HepG2 (cell line): ENCODE measurements around the gene VPS13D. TPM values are rescaled to one million over a fixed set of nuclear protein-coding genes. Genes with fewer than 3 reads are reported as not detected.

Source experiments
- AKAP8 ChIP-seq: sonication (generic); formaldehyde crosslinking; IDR thresholded peaks from 2 replicates; pipeline ENCODE4 v1.5.1; 2020; ENCODE audit warnings: mild to moderate bottlenecking, missing genetic modification reagents
- FOXK2 ChIP-seq: fragments of 450-650 bp; IDR thresholded peaks from 2 replicates; pipeline ENCODE4 v1.6.1; 2016
- HNF4A ChIP-seq: sonication (generic); formaldehyde crosslinking; IDR thresholded peaks from 2 replicates; pipeline ENCODE4 v1.4.0; 2020; ENCODE audit warnings: missing genetic modification reagents
- NCOA1 ChIP-seq: sonication (generic); formaldehyde crosslinking; IDR thresholded peaks from 2 replicates; pipeline ENCODE4 v1.9.0; 2021; ENCODE audit warnings: missing genetic modification reagents
- PRMT3 ChIP-seq: sonication (generic); formaldehyde crosslinking; IDR thresholded peaks from 2 replicates; pipeline ENCODE4 v1.8.1; 2022; ENCODE audit warnings: low read depth, mild to moderate bottlenecking, moderate library complexity, missing genetic modification reagents, borderline replicate concordance
- RAD21 ChIP-seq: fragments of 450-650 bp; formaldehyde crosslinking; IDR thresholded peaks from 2 replicates; pipeline ENCODE4 v1.5.0; 2020; ENCODE audit warnings: mild to moderate bottlenecking
- RNF2 ChIP-seq: fragments of 450-650 bp; conservative IDR thresholded peaks from 2 replicates; pipeline ENCODE4 v1.6.1; 2016; ENCODE audit warnings: low read depth
- XRCC5 ChIP-seq: fragments of 200-400 bp; formaldehyde crosslinking; optimal IDR thresholded peaks from 2 replicates; pipeline ENCODE3; 2017; ENCODE audit warnings: mild to moderate bottlenecking, low read length
- ZNF335 ChIP-seq: sonication (generic); formaldehyde crosslinking; IDR thresholded peaks from 2 replicates; pipeline ENCODE4 v1.4.0; 2020; ENCODE audit warnings: missing genetic modification reagents
- ZNF615 ChIP-seq: sonication (generic); formaldehyde crosslinking; IDR thresholded peaks from 2 replicates; pipeline ENCODE4 v1.5.0; 2020; ENCODE audit warnings: mild to moderate bottlenecking, missing genetic modification reagents, borderline replicate concordance
- polyA plus RNA-seq, 8 experiments: library from polyadenylated mRNA; depleted of rRNA in 3 of 8; stranded (reverse) in 7 of 8; unstranded in 1 of 8; fragments of >200 nt; fragmentation: Illumina TruSeq in 4 of 8; extraction: Trizol in 4 of 8; gene quantifications; 2 replicates each; pipeline versions ENCODE4 v1.2.1 to v1.2.3, GENCODE V29; 2011 to 2016; ENCODE audit warnings: low read depth in 4 of 8, missing spikeins in 1 of 8, mixed read lengths in 1 of 8; ENCODE audit not compliant: insufficient read depth in 1 of 8
- total RNA-seq, 5 experiments: library from RNA; depleted of rRNA; stranded (reverse); fragments of >200 nt; fragmentation: Illumina TruSeq; extraction: Trizol; gene quantifications; 2 replicates each; pipeline ENCODE4 v1.2.3, GENCODE V29; 2016; ENCODE audit warnings: low read depth in 1 of 5
- TF ChIP-seq, protein P1 (sequence below): sonication (generic); formaldehyde crosslinking; IDR thresholded peaks from 2 replicates; pipeline ENCODE4 v1.5.0; 2020; ENCODE audit warnings: mild to moderate bottlenecking, low read depth, missing genetic modification reagents, borderline replicate concordance
- TF ChIP-seq, protein P2 (sequence below): sonication (generic); formaldehyde crosslinking; IDR thresholded peaks from 2 replicates; pipeline ENCODE4 v1.8.1; 2022; ENCODE audit warnings: mild to moderate bottlenecking, missing genetic modification reagents
- TF ChIP-seq, protein P3 (sequence below): sonication (generic); formaldehyde crosslinking; IDR thresholded peaks from 2 replicates; pipeline ENCODE4 v1.4.0; 2020; ENCODE audit warnings: mild to moderate bottlenecking, missing genetic modification reagents
- TF ChIP-seq, protein P4 (sequence below): sonication (generic); formaldehyde crosslinking; conservative IDR thresholded peaks from 2 replicates; pipeline ENCODE4 v1.4.0; 2020; ENCODE audit warnings: missing genetic modification reagents
- TF ChIP-seq, protein P5 (sequence below): sonication (generic); formaldehyde crosslinking; IDR thresholded peaks from 2 replicates; pipeline ENCODE4 v1.4.0; 2020; ENCODE audit warnings: missing genetic modification reagents, mild to moderate bottlenecking, borderline replicate concordance

VPS13D gene
- total and polyA plus RNA-seq, 2 of the 13 experiments (the other 11 are each of a cell fraction or from before 2014, with no cell fraction given): 8.6 to 13.9 TPM

DNA sequence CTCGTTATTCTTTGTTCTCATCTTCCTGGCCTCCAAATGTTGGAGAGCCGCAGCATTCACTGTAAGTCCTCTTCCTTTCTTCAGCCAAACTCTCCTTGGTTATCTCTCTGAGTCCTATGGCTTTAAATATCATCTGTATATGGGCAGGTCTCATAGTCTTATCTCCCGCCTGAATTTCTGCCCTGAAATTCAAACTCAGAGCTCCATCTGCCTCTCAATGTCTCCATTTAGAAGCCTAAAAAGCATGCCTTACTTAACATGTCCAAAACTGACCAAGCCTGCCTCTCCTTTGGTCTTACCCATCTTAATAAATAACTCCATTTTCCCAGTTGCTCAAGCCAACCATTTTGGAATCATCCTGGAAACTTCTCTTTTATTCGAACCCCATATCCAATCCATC lies 307.5 kb downstream of the VPS13D start (continued):
- TF ChIP-seq, protein P1, sequence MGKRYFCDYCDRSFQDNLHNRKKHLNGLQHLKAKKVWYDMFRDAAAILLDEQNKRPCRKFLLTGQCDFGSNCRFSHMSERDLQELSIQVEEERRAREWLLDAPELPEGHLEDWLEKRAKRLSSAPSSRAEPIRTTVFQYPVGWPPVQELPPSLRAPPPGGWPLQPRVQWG (CRISPR knock-in tag): no peak
- TF ChIP-seq PRMT3 (CRISPR knock-in tag) (no peak), HNF4A (CRISPR knock-in tag) (no peak), NCOA1 (no peak), RNF2 (no peak), XRCC5 (no peak), ZNF615 (CRISPR knock-in tag) (no peak), FOXK2 (no peak), RAD21 (CRISPR knock-in tag) (no peak), ZNF335 (CRISPR knock-in tag) (no peak), AKAP8 (CRISPR knock-in tag) (no peak)
- TF ChIP-seq, protein P2, sequence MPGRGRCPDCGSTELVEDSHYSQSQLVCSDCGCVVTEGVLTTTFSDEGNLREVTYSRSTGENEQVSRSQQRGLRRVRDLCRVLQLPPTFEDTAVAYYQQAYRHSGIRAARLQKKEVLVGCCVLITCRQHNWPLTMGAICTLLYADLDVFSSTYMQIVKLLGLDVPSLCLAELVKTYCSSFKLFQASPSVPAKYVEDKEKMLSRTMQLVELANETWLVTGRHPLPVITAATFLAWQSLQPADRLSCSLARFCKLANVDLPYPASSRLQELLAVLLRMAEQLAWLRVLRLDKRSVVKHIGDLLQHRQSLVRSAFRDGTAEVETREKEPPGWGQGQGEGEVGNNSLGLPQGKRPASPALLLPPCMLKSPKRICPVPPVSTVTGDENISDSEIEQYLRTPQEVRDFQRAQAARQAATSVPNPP (CRISPR knock-in tag): no peak
- TF ChIP-seq, protein P3, sequence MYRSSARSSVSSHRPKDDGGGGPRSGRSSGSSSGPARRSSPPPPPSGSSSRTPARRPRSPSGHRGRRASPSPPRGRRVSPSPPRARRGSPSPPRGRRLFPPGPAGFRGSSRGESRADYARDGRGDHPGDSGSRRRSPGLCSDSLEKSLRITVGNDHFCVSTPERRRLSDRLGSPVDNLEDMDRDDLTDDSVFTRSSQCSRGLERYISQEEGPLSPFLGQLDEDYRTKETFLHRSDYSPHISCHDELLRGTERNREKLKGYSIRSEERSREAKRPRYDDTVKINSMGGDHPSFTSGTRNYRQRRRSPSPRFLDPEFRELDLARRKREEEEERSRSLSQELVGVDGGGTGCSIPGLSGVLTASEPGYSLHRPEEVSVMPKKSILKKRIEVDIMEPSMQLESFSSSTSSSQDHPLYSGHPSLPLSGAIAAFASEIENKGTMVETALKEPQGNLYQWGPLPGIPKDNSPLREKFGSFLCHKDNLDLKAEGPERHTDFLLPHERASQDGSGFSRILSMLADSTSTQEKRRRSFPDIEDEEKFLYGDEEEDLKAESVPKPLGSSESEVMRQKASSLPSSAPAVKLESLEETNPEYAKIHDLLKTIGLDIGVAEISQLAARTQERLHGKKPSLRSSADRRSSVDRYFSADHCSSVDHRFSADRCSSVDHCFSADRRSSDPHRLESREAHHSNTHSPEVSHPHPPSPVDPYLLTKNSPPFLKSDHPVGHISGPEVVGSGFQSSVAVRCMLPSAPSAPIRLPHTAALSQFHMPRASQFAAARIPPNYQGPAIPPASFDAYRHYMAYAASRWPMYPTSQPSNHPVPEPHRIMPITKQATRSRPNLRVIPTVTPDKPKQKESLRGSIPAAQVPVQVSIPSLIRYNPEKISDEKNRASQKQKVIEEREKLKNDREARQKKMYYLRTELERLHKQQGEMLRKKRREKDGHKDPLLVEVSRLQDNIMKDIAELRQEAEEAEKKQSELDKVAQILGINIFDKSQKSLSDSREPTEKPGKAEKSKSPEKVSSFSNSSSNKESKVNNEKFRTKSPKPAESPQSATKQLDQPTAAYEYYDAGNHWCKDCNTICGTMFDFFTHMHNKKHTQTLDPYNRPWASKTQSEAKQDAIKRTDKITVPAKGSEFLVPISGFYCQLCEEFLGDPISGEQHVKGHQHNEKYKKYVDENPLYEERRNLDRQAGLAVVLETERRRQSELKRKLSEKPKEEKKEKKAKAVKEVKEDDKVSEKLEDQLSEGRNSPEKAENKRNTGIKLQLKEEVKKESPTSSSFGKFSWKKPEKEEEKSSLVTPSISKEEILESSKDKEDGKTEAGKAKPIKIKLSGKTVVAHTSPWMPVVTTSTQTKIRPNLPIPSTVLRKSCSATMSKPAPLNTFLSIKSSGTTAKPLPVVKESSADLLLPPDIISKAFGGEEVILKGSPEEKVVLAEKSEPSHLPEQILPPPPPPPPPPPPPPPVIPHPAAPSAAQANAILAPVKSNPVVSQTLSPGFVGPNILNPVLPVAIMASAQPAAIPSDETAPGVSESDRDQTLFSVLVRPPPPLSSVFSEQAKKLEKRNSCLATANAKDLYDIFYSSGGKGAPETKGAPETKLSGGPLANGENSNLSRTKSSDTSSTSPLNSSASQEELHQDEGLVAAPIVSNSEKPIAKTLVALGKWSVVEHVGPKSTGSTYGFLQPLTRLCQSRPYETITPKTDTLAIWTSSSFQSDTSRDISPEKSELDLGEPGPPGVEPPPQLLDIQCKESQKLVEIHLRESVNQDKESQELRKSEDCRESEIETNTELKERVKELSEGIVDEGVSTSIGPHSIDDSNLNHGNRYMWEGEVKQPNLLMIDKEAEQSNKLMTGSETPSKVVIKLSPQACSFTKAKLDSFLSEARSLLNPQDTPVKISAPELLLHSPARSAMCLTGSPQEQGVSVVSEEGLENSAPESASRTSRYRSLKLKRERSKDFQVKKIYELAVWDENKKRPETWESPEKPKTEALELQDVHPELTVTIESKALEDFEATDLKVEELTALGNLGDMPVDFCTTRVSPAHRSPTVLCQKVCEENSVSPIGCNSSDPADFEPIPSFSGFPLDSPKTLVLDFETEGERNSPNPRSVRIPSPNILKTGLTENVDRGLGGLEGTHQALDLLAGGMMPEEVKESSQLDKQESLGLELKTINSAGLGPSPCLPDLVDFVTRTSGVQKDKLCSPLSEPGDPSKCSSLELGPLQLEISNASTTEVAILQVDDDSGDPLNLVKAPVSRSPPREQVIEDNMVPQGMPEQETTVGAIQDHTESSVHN (CRISPR knock-in tag): no peak
- TF ChIP-seq, protein P4, sequence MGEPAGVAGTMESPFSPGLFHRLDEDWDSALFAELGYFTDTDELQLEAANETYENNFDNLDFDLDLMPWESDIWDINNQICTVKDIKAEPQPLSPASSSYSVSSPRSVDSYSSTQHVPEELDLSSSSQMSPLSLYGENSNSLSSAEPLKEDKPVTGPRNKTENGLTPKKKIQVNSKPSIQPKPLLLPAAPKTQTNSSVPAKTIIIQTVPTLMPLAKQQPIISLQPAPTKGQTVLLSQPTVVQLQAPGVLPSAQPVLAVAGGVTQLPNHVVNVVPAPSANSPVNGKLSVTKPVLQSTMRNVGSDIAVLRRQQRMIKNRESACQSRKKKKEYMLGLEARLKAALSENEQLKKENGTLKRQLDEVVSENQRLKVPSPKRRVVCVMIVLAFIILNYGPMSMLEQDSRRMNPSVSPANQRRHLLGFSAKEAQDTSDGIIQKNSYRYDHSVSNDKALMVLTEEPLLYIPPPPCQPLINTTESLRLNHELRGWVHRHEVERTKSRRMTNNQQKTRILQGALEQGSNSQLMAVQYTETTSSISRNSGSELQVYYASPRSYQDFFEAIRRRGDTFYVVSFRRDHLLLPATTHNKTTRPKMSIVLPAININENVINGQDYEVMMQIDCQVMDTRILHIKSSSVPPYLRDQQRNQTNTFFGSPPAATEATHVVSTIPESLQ: no peak
- TF ChIP-seq, protein P5, sequence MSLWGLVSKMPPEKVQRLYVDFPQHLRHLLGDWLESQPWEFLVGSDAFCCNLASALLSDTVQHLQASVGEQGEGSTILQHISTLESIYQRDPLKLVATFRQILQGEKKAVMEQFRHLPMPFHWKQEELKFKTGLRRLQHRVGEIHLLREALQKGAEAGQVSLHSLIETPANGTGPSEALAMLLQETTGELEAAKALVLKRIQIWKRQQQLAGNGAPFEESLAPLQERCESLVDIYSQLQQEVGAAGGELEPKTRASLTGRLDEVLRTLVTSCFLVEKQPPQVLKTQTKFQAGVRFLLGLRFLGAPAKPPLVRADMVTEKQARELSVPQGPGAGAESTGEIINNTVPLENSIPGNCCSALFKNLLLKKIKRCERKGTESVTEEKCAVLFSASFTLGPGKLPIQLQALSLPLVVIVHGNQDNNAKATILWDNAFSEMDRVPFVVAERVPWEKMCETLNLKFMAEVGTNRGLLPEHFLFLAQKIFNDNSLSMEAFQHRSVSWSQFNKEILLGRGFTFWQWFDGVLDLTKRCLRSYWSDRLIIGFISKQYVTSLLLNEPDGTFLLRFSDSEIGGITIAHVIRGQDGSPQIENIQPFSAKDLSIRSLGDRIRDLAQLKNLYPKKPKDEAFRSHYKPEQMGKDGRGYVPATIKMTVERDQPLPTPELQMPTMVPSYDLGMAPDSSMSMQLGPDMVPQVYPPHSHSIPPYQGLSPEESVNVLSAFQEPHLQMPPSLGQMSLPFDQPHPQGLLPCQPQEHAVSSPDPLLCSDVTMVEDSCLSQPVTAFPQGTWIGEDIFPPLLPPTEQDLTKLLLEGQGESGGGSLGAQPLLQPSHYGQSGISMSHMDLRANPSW (CRISPR knock-in tag): no peak
- TF ChIP-seq, all 625 proteins: peak for 0
